GM18507 (cell line): Measurements from ENCODE around the gene STARD13.

Experiments
- DNase-seq: peaks from one replicate; pipeline ENCODE4 v3.0.0; 2011; ENCODE audit warnings: low read depth; ENCODE audit not compliant: insufficient read length; ENCODE audit errors: extremely low spot score
- FAIRE-seq: peaks from 2 replicates; lab custom pipeline; 2011; peaks lifted over from hg19 to GRCh38; lab: Jason Lieb, UNC

STARD13 gene

DNA sequence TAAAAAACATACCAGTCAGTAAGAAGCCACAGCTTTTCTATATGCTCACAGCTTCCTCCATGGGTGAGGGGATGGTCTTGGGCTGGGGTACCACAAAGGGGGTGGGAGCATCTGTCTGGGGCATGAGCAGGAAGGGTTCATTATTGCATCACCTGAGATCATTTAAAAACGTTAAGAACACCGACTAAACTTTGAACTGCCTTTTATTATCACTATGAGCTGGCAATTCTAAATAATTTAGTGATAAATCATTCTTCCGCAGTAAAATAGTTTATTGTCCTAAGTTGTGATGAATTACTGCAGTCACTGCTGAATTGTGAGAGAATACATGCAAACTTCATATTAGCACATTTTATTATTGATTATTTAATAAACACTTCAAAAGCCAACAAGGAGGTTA lies 197.8 kb downstream of the STARD13 start:
- no peak for FAIRE-seq
- DNase-seq = no peak

DNA sequence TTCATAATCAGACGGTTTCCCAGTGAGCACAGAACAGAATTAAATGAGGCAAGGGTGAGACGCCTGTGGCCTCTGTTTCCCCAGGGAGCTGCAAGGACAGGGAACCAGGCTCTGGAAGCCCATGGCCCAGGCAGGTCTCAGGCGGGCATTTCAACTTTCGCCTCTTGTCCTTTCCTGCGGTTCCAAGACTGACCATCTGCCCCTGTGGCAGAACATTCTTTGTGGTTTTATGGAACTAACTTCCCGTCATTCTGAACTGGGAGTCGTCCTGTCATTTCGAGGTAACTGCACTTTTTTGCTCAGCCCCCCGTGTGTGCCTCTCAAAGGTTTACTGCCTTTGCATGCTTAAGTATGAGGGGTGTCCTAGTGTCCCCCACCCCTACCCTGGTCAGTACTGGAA lies 198.5 kb downstream of the STARD13 start:
- FAIRE-seq = no peak
- DNase-seq = no peak

DNA sequence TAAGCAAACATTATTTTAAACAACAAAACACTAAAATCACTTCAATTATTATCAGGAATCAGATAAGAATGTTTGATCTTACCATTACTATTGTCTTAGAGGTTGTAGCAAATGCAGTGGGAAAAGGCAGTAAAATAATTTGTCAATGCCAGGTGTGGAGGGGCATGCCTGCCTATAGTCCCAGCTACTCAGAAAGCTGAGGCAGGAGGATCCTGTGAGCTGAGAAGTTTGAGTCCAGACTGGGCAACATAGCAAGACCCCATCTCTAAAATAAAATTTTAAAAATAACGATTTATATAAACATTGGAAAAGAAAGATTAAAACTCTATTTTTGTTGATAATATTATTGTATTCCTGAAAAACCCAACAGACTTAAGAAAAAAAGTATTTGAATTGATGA lies 202.5 kb downstream of the STARD13 start:
- no peak for DNase-seq
- FAIRE-seq = no peak

DNA sequence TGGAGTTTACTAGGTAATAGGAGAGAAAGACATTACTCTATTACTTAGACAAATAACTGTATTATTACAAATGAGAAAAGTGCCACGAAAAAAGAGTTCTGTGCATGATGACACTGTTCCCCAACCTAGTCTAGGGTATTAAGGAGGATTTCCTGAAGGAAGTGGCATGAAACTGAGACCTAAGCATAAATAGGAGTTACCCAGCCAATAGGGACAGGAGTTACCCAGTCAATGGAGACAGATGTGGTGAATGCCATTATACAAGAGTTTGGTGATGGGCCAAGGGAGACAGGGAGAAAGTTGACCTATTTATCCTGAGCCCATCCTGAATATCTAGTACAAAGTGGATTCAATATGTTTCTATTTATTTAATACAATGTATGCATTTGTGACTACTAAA lies 203.9 kb downstream of the STARD13 start:
- FAIRE-seq = no peak
- DNase-seq = no peak

GRCh38 chr13:33080972-33081590 lies 204.5 kb downstream of the STARD13 start:
- FAIRE-seq = no peak

DNA sequence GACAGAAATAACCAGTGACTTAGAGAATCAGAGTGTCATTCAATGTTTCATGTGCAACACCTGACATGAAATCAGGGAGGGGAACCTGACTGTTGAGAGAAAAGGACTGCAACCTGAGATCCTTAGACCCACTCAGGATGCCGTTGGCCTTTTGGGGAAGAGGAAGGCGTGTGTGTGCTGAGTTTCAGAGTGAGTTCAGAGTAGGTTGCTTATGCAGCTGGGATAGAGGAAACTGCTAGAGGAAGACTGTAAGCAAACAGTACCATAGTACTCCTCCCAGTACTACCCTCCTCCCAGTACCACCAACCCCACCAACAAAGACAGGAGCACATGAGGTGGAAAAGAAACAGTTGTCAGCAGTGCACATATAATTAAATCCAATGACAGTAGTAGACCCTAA lies 205.6 kb downstream of the STARD13 start:
- no peak for DNase-seq
- FAIRE-seq = no peak

More at GRCh38 chr13:33080972-33081590, 204.5 kb downstream of the STARD13 start:
- DNase-seq = no peak

DNA sequence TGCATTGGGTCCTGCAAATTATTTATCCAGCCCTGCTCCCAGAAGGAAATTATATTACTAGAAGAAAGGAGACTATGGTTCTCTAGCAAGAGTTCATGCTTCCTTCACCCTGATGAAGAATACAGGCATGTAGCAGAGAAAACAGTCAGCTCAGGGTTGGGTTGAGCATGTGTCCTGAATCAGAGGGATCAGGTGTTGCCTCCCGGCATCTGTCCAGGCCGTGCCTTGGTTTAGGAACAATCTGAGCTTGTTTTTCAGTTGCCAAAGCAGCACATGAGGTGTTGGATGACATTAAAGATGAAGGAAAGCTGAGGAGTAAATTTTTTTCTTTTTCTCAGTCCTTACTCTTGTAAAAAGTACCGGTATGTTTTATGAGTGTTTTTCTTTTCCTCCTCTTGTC lies 207.3 kb downstream of the STARD13 start:
- FAIRE-seq = no peak
- DNase-seq = no peak

DNA sequence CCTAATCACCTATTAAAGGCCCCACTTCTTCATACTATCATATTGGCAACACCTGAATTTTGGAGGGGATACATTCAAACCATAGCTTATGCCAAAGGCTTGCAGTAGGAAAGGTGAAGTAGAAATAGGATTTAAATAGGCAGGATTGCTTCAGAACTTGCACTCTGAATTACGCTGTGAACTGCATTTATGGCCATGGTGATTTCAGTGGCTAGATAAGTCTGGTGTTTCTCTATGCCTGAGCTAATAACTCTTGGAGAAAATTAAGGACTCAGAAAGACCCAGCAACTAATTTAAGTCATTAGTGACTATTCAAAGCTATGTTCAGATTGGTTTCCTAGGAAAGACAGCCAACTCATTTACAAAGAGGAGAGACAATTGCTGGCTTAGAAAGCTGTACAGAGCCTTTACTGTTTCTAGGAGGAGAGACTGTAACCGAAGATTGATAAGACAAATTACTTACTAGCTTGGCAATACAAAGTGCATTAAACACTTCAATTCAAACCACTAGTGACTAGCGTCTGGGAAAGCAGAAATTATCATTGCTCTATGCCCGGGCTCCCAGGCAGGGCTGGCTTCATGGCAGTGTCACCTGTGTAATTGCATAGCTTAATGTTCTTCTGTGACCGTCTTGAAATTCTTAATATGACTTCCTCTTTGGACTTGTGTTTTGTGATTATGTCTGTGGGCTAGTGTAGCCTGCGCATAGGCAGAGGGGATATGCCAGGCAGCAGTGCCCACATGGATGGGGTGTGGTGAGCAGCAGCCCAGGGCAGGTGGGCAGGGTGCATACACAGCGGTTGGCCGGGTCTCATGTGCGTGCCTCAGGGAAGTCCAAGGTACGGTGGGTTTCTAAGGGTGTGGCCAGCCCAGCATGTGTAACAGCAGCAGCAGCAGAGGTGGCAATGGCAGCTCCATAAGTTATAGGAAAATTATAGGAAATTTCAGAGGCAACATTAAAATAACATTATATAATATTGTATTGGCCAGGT lies 209.3 kb downstream of the STARD13 start:
- no peak for FAIRE-seq
- DNase-seq = no peak

- FAIRE-seq = no peak
- no peak for DNase-seq
Observed at GRCh38 chr13:33073338-33073737, 212.2 kb downstream of the STARD13 start.

DNA sequence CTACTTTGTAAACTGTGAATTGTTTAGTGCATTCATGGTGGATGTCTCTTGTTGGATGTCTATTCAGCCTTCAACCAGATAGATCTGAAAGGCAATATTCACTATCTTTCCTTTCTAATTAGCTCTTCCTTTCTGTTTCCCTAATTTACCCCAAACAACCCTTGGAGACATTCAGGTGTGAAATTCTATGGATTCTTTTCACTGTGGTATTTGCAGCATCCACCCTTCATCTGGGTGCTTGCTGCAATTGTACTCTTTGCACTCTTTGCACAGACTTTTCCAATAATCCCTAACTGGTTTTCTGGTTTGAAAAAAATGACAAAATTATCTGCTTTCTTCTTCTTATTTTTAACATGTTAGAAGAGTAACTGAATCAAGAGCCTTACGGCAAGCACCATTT lies 212.8 kb downstream of the STARD13 start:
- FAIRE-seq (no peak), DNase-seq (no peak)

GRCh38 chr13:33072282-33072681 lies 213.3 kb downstream of the STARD13 start:
- DNase-seq (no peak), FAIRE-seq (no peak)

DNA sequence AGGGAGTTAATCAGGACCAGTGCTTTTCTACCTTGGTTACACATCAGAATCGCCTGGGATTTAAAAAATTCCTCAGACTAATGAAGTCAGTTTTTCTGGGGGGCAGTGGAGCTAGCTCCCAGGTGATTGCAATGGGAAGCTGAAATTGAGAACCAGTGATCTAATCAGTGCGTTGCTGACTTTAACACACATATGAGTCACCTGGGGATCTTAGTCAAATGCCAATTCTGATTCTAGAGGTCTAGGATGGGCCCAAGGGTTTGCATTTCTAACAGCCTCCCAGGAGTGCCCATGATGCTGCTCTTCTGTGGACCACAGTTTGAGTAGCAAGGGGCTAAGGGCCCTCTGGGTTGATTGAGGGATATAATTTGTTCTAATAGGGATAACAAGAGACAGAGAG lies 214.8 kb downstream of the STARD13 start:
- no peak for FAIRE-seq

DNA sequence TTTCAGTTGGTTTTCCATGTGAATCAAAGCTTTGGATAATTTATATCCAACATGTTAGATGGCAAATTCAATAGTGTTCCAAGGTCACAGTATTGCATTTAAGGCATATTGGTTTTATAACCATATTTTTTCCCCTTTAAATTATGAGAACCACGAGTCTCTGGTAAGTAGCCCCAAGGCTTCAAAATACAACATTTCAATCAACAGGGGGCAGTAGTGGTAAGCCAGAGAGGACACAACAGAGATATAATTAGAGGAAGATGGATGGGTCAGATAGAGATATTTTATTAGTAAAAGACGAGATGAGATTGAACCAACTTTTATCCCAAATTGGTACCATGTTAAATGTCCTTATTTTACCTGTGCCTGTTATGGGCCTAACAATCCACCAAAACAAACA lies 216.2 kb downstream of the STARD13 start:
- DNase-seq (no peak), FAIRE-seq (peak; percentile 36)

More for the DNA sequence above, 214.8 kb downstream of the STARD13 start:
- no peak for DNase-seq

- no peak for DNase-seq
- FAIRE-seq = no peak
Observed at GRCh38 chr13:33066329-33066728, 219.2 kb downstream of the STARD13 start.

- no peak for DNase-seq
- no peak for FAIRE-seq
Observed at GRCh38 chr13:33060815-33061214, 224.7 kb downstream of the STARD13 start.

- DNase-seq (no peak), FAIRE-seq (no peak)
Observed at GRCh38 chr13:33058776-33059327, 226.7 kb downstream of the STARD13 start.

DNA sequence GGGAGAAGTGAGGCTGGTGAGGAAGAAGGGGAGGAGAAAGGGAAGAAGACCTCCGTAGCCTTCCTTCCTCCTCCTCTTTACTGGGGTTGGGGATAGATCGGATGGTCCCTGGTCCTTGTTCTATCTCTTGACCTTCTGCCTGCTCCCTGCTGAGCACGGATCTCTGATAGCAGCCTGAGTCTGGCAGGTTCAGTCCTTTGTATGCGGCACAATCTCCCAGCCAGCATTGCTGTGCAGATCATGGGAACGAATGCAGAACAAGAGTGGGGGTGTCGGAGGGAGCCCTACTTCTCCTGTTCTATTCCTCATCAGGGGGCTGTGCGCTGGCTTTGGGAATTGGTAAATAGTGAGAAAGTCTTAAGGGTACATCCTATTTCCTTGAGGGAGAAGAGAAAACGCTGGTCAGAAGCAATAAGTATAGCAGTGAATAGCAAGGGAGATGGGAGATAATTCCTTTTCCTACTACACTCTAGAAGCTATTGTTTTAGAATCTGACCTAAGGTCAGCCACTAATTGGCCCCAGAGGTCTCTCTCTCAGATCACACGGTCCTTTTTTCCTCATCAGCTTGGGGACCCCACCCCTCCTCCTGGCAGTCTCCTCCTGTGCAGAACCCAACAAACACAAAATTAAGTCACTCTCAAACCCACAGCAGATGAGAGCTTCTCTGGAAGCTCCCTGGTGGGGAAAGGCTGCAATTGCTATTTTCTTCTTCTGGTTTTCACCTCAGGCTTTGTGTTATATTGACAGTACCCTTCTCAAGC lies 228.4 kb downstream of the STARD13 start:
- DNase-seq (no peak), FAIRE-seq (peak; percentile 46)

DNA sequence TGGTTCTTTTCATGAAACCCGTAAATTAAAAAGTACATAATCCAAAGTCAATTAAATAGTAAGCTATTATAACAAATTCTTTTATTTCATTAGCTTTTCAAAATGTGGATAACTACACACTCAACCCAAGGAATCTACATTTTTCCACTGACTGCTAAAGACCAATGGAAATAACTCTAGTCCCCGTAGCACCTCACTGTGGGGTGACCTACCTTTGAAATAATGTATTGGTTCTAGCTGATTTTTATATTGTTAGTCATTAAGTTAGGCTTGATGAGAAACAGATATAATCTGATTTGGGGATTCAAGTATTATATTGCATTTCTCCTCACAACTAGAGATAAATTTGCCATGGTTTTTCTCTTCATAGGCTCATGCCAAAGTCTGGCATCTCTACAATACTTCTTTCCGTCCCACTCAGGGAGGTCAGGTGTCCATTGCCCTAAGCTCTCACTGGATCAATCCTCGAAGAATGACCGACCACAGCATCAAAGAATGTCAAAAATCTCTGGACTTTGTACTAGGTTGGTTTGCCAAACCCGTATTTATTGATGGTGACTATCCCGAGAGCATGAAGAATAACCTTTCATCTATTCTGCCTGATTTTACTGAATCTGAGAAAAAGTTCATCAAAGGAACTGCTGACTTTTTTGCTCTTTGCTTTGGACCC lies 232.0 kb downstream of the STARD13 start:
- no peak for FAIRE-seq
- DNase-seq = no peak
